Measurements from ENCODE around the gene HSPB7.
A peak's percentile ranks its signal among the peaks of the same experiment; 100 is the strongest.

Gene HSPB7

GRCh38 chr1:15974855-15975254, 43.0 kb downstream of the HSPB7 start:
- no peaks in the 10 kb centered on the region for H3K36me3 ChIP-seq
- no peaks in the 10 kb centered on the region for H3K27me3 ChIP-seq
- H3K9me3 ChIP-seq: no peaks in the 10 kb centered on the region
- H3K4me3 ChIP-seq (ENCODE audit: low read depth, low read length): peak overlapping the region; percentile 67
- no peak for TF ChIP-seq CTCF (IDR thresholded peaks at IDR 0.05; ENCODE audit: low read depth, low read length)
- no peaks in the 10 kb centered on the region for H3K4me1 ChIP-seq
- no peak for DNase-seq

- DNase-seq: no peak
- H3K27me3 ChIP-seq: no peaks in the 10 kb centered on the region
- no peaks in the 10 kb centered on the region for H3K9me3 ChIP-seq
- no peaks in the 10 kb centered on the region for H3K36me3 ChIP-seq
- H3K4me1 ChIP-seq: no peaks in the 10 kb centered on the region
- no peak for TF ChIP-seq CTCF (IDR thresholded peaks at IDR 0.05; ENCODE audit: low read depth, low read length)
- no peak overlapping the region for H3K4me3 ChIP-seq (ENCODE audit: low read depth, low read length)
Measured at GRCh38 chr1:15973772-15974171, 44.1 kb downstream of the HSPB7 start.

- H3K36me3 ChIP-seq: no peaks in the 10 kb centered on the region
- H3K27me3 ChIP-seq: no peaks in the 10 kb centered on the region
- no peaks in the 10 kb centered on the region for H3K4me1 ChIP-seq
- no peaks in the 10 kb centered on the region for H3K9me3 ChIP-seq
- DNase-seq: no peak
- TF ChIP-seq CTCF (IDR thresholded peaks at IDR 0.05; ENCODE audit: low read depth, low read length): no peak
- H3K4me3 ChIP-seq (ENCODE audit: low read depth, low read length): no peak overlapping the region
Measured at GRCh38 chr1:15972409-15972808, 45.4 kb downstream of the HSPB7 start.

- H3K36me3 ChIP-seq: no peaks in the 10 kb centered on the region
- no peaks in the 10 kb centered on the region for H3K27me3 ChIP-seq
- no peak for DNase-seq
- TF ChIP-seq CTCF (IDR thresholded peaks at IDR 0.05; ENCODE audit: low read depth, low read length): no peak
- no peak overlapping the region for H3K4me3 ChIP-seq (ENCODE audit: low read depth, low read length)
- no peaks in the 10 kb centered on the region for H3K4me1 ChIP-seq
- no peaks in the 10 kb centered on the region for H3K9me3 ChIP-seq
Measured at GRCh38 chr1:15970911-15971310, 46.9 kb downstream of the HSPB7 start.

GRCh38 chr1:15969321-15969880, 48.4 kb downstream of the HSPB7 start:
- TF ChIP-seq CTCF (IDR thresholded peaks at IDR 0.05; ENCODE audit: low read depth, low read length): no peak
- Histone ChIP-seq H3K27me3 (no peaks in the 10 kb centered on the region), H3K4me3 (ENCODE audit: low read depth, low read length) (no peak overlapping the region), H3K36me3 (no peaks in the 10 kb centered on the region), H3K9me3 (no peaks in the 10 kb centered on the region), H3K4me1 (no peaks in the 10 kb centered on the region)
- no peak for DNase-seq

GRCh38 chr1:15968172-15968571, 49.7 kb downstream of the HSPB7 start:
- DNase-seq: no peak
- Histone ChIP-seq H3K9me3 (no peaks in the 10 kb centered on the region), H3K4me3 (ENCODE audit: low read depth, low read length) (no peak overlapping the region), H3K4me1 (no peaks in the 10 kb centered on the region), H3K27me3 (no peaks in the 10 kb centered on the region), H3K36me3 (no peaks in the 10 kb centered on the region)
- no peak for TF ChIP-seq CTCF (IDR thresholded peaks at IDR 0.05; ENCODE audit: low read depth, low read length)

Data from BE2C (cell line).